GM12878 (cell line): ENCODE measurements around the gene STKLD1. TPM values are rescaled to one million over a fixed set of nuclear protein-coding genes. Genes with fewer than 3 reads are reported as not detected.

Experiments
- ATAC-seq: fragments of 200-7000 bp; cut with Tn5 transposase; 3 replicates; pipeline ENCODE4 v1.9.1; 2020; ENCODE audit warnings: mild to moderate bottlenecking, moderate library complexity
- BruUV-seq: library from RNA; stranded (reverse); fragments of 400-500 nt; replicated peaks from 2 replicates; lab custom pipeline; 2021; lab: Mats Ljungman, UMichigan
- CTCF ChIA-PET: fragments of 300-600 bp; sonication (Branson Sonifier 250); formaldehyde crosslinking; extraction: SDS; loops from one replicate; lab custom pipeline; 2021; ENCODE audit warnings: inconsistent platforms; lab: Yijun Ruan, JAX
- POLR2A ChIA-PET: fragments of 350-600 bp; formaldehyde crosslinking; extraction: SDS; loops from one replicate; lab custom pipeline; 2021; ENCODE audit warnings: inconsistent platforms; lab: Charles Lee
- RAD21 ChIA-PET: fragments of 300-600 bp; sonication (Branson Sonifier 250); formaldehyde crosslinking; loops from one replicate; lab custom pipeline; 2023; ENCODE audit warnings: antibody characterized with exemption; ENCODE audit not compliant: unreplicated experiment; lab: Charles Lee
- SMC1A ChIA-PET: fragments of 300-600 bp; sonication (Branson Sonifier 250); formaldehyde crosslinking; loops from one replicate; lab custom pipeline; 2023; ENCODE audit not compliant: unreplicated experiment, uncharacterized antibody; lab: Charles Lee
- DNase-seq: peaks from one replicate; pipeline ENCODE4 v3.0.0-alpha.2; 2011; ENCODE audit warnings: low read depth, low spot score
- FAIRE-seq: peaks from 3 replicates; lab custom pipeline; 2011; peaks lifted over from hg19 to GRCh38; lab: Jason Lieb, UNC
- H2AFZ ChIP-seq: 2 replicates; pipeline ENCODE4 v1.6.0; 2011; ENCODE audit warnings: low read depth, low read length, control low read depth; ENCODE audit not compliant: control insufficient read depth
- H3K27ac ChIP-seq: 2 replicates; pipeline ENCODE4 v1.5.1; 2011; ENCODE audit warnings: control low read depth; ENCODE audit not compliant: control insufficient read depth, insufficient read depth
- H3K27me3 ChIP-seq, 2 experiments: replicated peaks in 1 of 2; 2 replicates each; pipeline versions ENCODE4 v1.6.0 to v1.6.1; 2011; ENCODE audit warnings: low read length in 1 of 2; ENCODE audit not compliant: control insufficient read depth in 2 of 2, insufficient read depth in 2 of 2
- H3K36me3 ChIP-seq, 2 experiments: 2 replicates each; pipeline ENCODE4 v1.5.1; 2011; ENCODE audit warnings: low read length in 1 of 2; ENCODE audit not compliant: control insufficient read depth in 2 of 2, insufficient read depth in 2 of 2
- H3K4me1 ChIP-seq: 2 replicates; pipeline ENCODE4 v1.6.1; 2011; ENCODE audit warnings: mild to moderate bottlenecking, low read length, moderate library complexity, mixed read lengths; ENCODE audit not compliant: control insufficient read depth, insufficient read depth
- H3K4me2 ChIP-seq: 2 replicates; pipeline ENCODE4 v1.6.0; 2011; ENCODE audit warnings: control low read depth; ENCODE audit not compliant: control insufficient read depth, insufficient read depth
- H3K4me3 ChIP-seq: fragments of 200-600 bp; sonication (generic); 2 replicates; pipeline ENCODE4 v1.5.1; 2016
- H3K79me2 ChIP-seq: 2 replicates; pipeline ENCODE4 v1.6.0; 2011; ENCODE audit warnings: low read length; ENCODE audit not compliant: control insufficient read depth, insufficient read depth
- H3K9ac ChIP-seq: 2 replicates; pipeline ENCODE4 v1.8.0; 2011; ENCODE audit warnings: low read length, control low read depth, mixed read lengths; ENCODE audit not compliant: control insufficient read depth, insufficient read depth
- H3K9me3 ChIP-seq: replicated peaks from 3 replicates; pipeline ENCODE4 v1.5.1; 2011; ENCODE audit warnings: mild to moderate bottlenecking, low read length; ENCODE audit not compliant: control insufficient read depth, insufficient read depth
- H4K20me1 ChIP-seq: 2 replicates; pipeline ENCODE4 v1.6.0; 2011; ENCODE audit not compliant: control insufficient read depth, insufficient read depth
- BHLHE40 ChIP-seq, 2 experiments: fragments of 450-650 bp in 1 of 2; IDR thresholded peaks; 2 replicates each; pipeline ENCODE4 v1.6.1; 2011 to 2017; ENCODE audit warnings: low read depth in 2 of 2, borderline replicate concordance in 1 of 2, improper control_type of control experiment in 1 of 2, low read length in 1 of 2, mild to moderate bottlenecking in 1 of 2
- E4F1 ChIP-seq: fragments of 450-650 bp; IDR thresholded peaks from 2 replicates; pipeline ENCODE4 v1.6.1; 2018; ENCODE audit warnings: borderline replicate concordance, mild to moderate bottlenecking; ENCODE audit not compliant: partially characterized antibody
- ELK1 ChIP-seq: IDR thresholded peaks from 2 replicates; pipeline ENCODE4 v1.6.1; 2012; ENCODE audit warnings: low read depth, low read length, improper control_type of control experiment
- HCFC1 ChIP-seq: fragments of 150-350 bp; IDR thresholded peaks from 2 replicates; pipeline ENCODE4 v1.6.1; 2014; ENCODE audit warnings: low read length
- HDAC6 ChIP-seq: fragments of 200-600 bp; sonication (generic); IDR thresholded peaks from one replicate; pipeline ENCODE4 v1.8.0; 2017; ENCODE audit warnings: antibody characterized with exemption; ENCODE audit not compliant: unreplicated experiment
- IRF4 ChIP-seq: IDR thresholded peaks from 2 replicates; pipeline ENCODE4 v1.6.1; 2011; ENCODE audit warnings: low read depth, low read length
- LARP7 ChIP-seq: fragments of 450-650 bp; IDR thresholded peaks from 2 replicates; pipeline ENCODE4 v1.6.1; 2017; ENCODE audit warnings: mild to moderate bottlenecking
- MLLT1 ChIP-seq: fragments of 450-650 bp; IDR thresholded peaks from 2 replicates; pipeline ENCODE4 v1.6.1; 2016; ENCODE audit warnings: mild to moderate bottlenecking
- PAX5 ChIP-seq: IDR thresholded peaks from 2 replicates; pipeline ENCODE4 v1.6.1; 2011; ENCODE audit warnings: low read depth, low read length, borderline replicate concordance
- SMARCA5 ChIP-seq: fragments of 450-650 bp; IDR thresholded peaks from 2 replicates; pipeline ENCODE4 v1.6.1; 2017; ENCODE audit warnings: mild to moderate bottlenecking
- USF2 ChIP-seq: IDR thresholded peaks from 2 replicates; pipeline ENCODE4 v1.6.1; 2011; ENCODE audit warnings: low read depth, low read length, improper control_type of control experiment, borderline replicate concordance
- ZNF24 ChIP-seq: fragments of 450-650 bp; IDR thresholded peaks from 2 replicates; pipeline ENCODE4 v1.6.1; 2017; ENCODE audit warnings: antibody characterized with exemption, mild to moderate bottlenecking
- ZNF592 ChIP-seq: fragments of 450-650 bp; IDR thresholded peaks from 2 replicates; pipeline ENCODE4 v1.6.1; 2017; ENCODE audit warnings: mild to moderate bottlenecking, moderate library complexity
- ZSCAN29 ChIP-seq: fragments of 450-650 bp; IDR thresholded peaks from 2 replicates; pipeline ENCODE4 v1.6.1; 2017; ENCODE audit warnings: mild to moderate bottlenecking, moderate library complexity
- ZZZ3 ChIP-seq: IDR thresholded peaks from 2 replicates; pipeline ENCODE4 v1.6.1; 2011; ENCODE audit warnings: low read depth; ENCODE audit not compliant: control insufficient read depth, insufficient read length
- WGBS: methylation state at CpG from one replicate; pipeline ENCODE4 v1.1.6; 2016; ENCODE audit warnings: low lambda C conversion rate; ENCODE audit not compliant: insufficient replicate concordance, insufficient coverage; ENCODE audit errors: missing lambda C conversion rate; 5-methylcytosine and 5-hydroxymethylcytosine counted together
- in situ Hi-C: fragments of 300-500 bp; cut with MboI; formaldehyde crosslinking; loops from 9 replicates; pipeline ENCODE4 v1.14.3; 2018; ENCODE audit warnings: mixed read lengths
- intact Hi-C: fragments of 100-400 bp; cut with micrococcal nuclease; formaldehyde crosslinking; loops from one replicate; pipeline ENCODE4 v1.14.2; 2022; ENCODE audit not compliant: unreplicated experiment
- polyA plus RNA-seq, 11 experiments: library from polyadenylated mRNA; depleted of rRNA in 4 of 11; unstranded in 6 of 11; stranded (reverse) in 5 of 11; fragments of >200 nt; fragmentation: Nextera tagmentation in 4 of 11; fragmentation: Illumina TruSeq in 1 of 11; extraction: Ambion mirVana in 4 of 11; extraction: Trizol in 1 of 11; gene quantifications; 1 replicate in 1 of 11; 2 replicates in 10 of 11; pipeline versions ENCODE4 v1.2.1 to v1.2.3, GENCODE V29; 2011 to 2016; ENCODE audit warnings: inconsistent platforms in 2 of 11, missing spikeins in 2 of 11, low read depth in 1 of 11
- total RNA-seq, 4 experiments: library from RNA; depleted of rRNA in 3 of 4; stranded (reverse); fragments of >200 nt in 3 of 4; fragmentation: Illumina TruSeq in 1 of 4; extraction: Trizol in 1 of 4; gene quantifications; 2 replicates each; pipeline versions ENCODE4 v1.2.1 to v1.2.3, GENCODE V29; 2013 to 2021

The STKLD1 gene
- total and polyA plus RNA-seq, 10 of the 15 experiments (the other 5 are each of a cell fraction or from before 2014, with no cell fraction given): 0.07 to 0.40 (median 0.29) TPM; not detected in 4

GRCh38 chr9:133332381-133332730 lies 43.8 kb upstream of the STKLD1 start:
- in situ Hi-C loops (no loop called here), intact Hi-C loops (no loop called here)
- ChIA-PET SMC1A (no interaction called here), RAD21 (no interaction called here), POLR2A (interaction anchor here (0.7 kb wide), 1 partner anchor 20 kb away, joined by 3 read pairs; no protein-coding TSS in a partner anchor), CTCF (no interaction called here)
- FAIRE-seq: no peak
- Histone ChIP-seq H3K27me3 (no peaks in the 10 kb centered on the region), H3K9me3 (no peaks in the 10 kb centered on the region), H3K4me3 (no peak overlapping the region), H4K20me1 (no peaks in the 10 kb centered on the region), H3K79me2 (peaks cover 30% of the 10 kb centered on the region), H3K4me2 (no peak overlapping the region), H3K4me1 (no peaks in the 10 kb centered on the region; the same call in 1 of the 2 replicates), H3K9ac (no peak overlapping the region), H2AFZ (no peak overlapping the region), H3K27ac (no peak overlapping the region), H3K36me3 (peaks cover 14 to 24% of the 10 kb centered on the region in 2 experiments; a peak in 3 of 4 replicates)
- BruUV-seq: no TSS peak
- 89% methylated on average over 20 of the region's 20 CpGs for WGBS
- no peak for DNase-seq
- ATAC-seq: no peak
- TF ChIP-seq ELK1 (no peak), IRF4 (no peak), ZNF592 (no peak), ZZZ3 (no peak), HCFC1 (no peak), HDAC6 (no peak), E4F1 (no peak), ZNF24 (no peak), PAX5 (no peak), BHLHE40 (IDR thresholded peaks at IDR 0.05; ENCODE audit: borderline replicate concordance in 1 of 2, low read depth in 2 of 2, low read length in 1 of 2) (no peak), MLLT1 (no peak), USF2 (no peak), ZSCAN29 (no peak), LARP7 (no peak), SMARCA5 (no peak)
